HepG2 (cell line): ENCODE results near the gene CSMD2. TPM values are rescaled to one million over a fixed set of nuclear protein-coding genes. Genes with fewer than 3 reads are reported as not detected.

Experiments
- ATF4 ChIP-seq, 2 experiments: fragments of 450-650 bp in 1 of 2; sonication (generic) in 1 of 2; formaldehyde crosslinking; IDR thresholded peaks; 2 replicates each; pipeline versions ENCODE4 v1.5.0 to v1.8.0; 2020 to 2022; ENCODE audit warnings: mild to moderate bottlenecking in 1 of 2, missing genetic modification reagents in 1 of 2
- CEBPB ChIP-seq: IDR thresholded peaks from 2 replicates; pipeline ENCODE4 v1.6.1; 2011; ENCODE audit warnings: low read depth, low read length, improper control_type of control experiment, borderline replicate concordance
- FOXA3 ChIP-seq: IDR thresholded peaks from 2 replicates; pipeline ENCODE4 v1.6.1; 2016; ENCODE audit warnings: missing genetic modification reagents, missing compliant biosample characterization
- MEF2D ChIP-seq: sonication (generic); formaldehyde crosslinking; IDR thresholded peaks from 2 replicates; pipeline ENCODE4 v1.5.1; 2020; ENCODE audit warnings: mild to moderate bottlenecking, missing genetic modification reagents
- STAT6 ChIP-seq: sonication (generic); formaldehyde crosslinking; IDR thresholded peaks from 2 replicates; pipeline ENCODE4 v1.4.0; 2020; ENCODE audit warnings: missing genetic modification reagents, mild to moderate bottlenecking, borderline replicate concordance
- ZNF12 ChIP-seq: sonication (generic); formaldehyde crosslinking; IDR thresholded peaks from 2 replicates; pipeline ENCODE4 v1.5.0; 2020; ENCODE audit warnings: missing genetic modification reagents
- ZNF281 ChIP-seq: sonication (generic); formaldehyde crosslinking; IDR thresholded peaks from 2 replicates; pipeline ENCODE4 v1.4.0; 2020; ENCODE audit warnings: missing genetic modification reagents, borderline replicate concordance
- ZNF318 ChIP-seq: sonication (generic); formaldehyde crosslinking; IDR thresholded peaks from 2 replicates; pipeline ENCODE4 v1.4.0; 2020; ENCODE audit warnings: mild to moderate bottlenecking, missing genetic modification reagents
- ZNF564 ChIP-seq: sonication (generic); formaldehyde crosslinking; IDR thresholded peaks from 2 replicates; pipeline ENCODE4 v1.8.1; 2023; ENCODE audit warnings: mild to moderate bottlenecking, missing genetic modification reagents
- ZNF619 ChIP-seq: sonication (generic); formaldehyde crosslinking; IDR thresholded peaks from 2 replicates; pipeline ENCODE4 v1.4.0; 2020; ENCODE audit warnings: mild to moderate bottlenecking, missing genetic modification reagents
- polyA plus RNA-seq, 8 experiments: library from polyadenylated mRNA; depleted of rRNA in 3 of 8; stranded (reverse) in 7 of 8; unstranded in 1 of 8; fragments of >200 nt; fragmentation: Illumina TruSeq in 4 of 8; extraction: Trizol in 4 of 8; gene quantifications; 2 replicates each; pipeline versions ENCODE4 v1.2.1 to v1.2.3, GENCODE V29; 2011 to 2016; ENCODE audit warnings: low read depth in 4 of 8, missing spikeins in 1 of 8, mixed read lengths in 1 of 8; ENCODE audit not compliant: insufficient read depth in 1 of 8
- total RNA-seq, 5 experiments: library from RNA; depleted of rRNA; stranded (reverse); fragments of >200 nt; fragmentation: Illumina TruSeq; extraction: Trizol; gene quantifications; 2 replicates each; pipeline ENCODE4 v1.2.3, GENCODE V29; 2016; ENCODE audit warnings: low read depth in 1 of 5

CSMD2 gene
- total and polyA plus RNA-seq, 2 of the 13 experiments (the other 11 are each of a cell fraction or from before 2014, with no cell fraction given) = not detected

- TF ChIP-seq ZNF281 (CRISPR knock-in tag) = no peak
- no peak for TF ChIP-seq STAT6
- no peak for TF ChIP-seq CEBPB
- no peak for TF ChIP-seq ZNF12
- no peak for TF ChIP-seq ZNF318 (CRISPR knock-in tag)
- TF ChIP-seq ZNF564 (CRISPR knock-in tag) = no peak
- peak; percentile 36; the same call in 1 of the 2 replicates for TF ChIP-seq FOXA3 (CRISPR knock-in tag)
- TF ChIP-seq MEF2D = no peak
- no peak for TF ChIP-seq ZNF619
- TF ChIP-seq ATF4 (CRISPR knock-in tag; IDR thresholded peaks at IDR 0.05) = no peak
- TF ChIP-seq, all 625 proteins: peak for 3
These were observed 524.8 kb downstream of the CSMD2 start (continued) for GRCh38 chr1:33640114-33640660.
